Upper lobe of left lung (tissue), 4 donors: ENCODE data around the gene BRCA1.
A peak's percentile ranks its signal among the peaks of the same experiment; 100 is the strongest.

Source experiments
- CTCF ChIP-seq, 6 experiments: fragments of 450-650 bp in 4 of 6; fragments of 200-600 bp in 2 of 6; sonication (generic) in 2 of 6; IDR thresholded peaks; one replicate each; pipeline ENCODE4 v1.5.1; 2016 to 2019; ENCODE audit warnings: antibody characterized with exemption in 6 of 6
- EP300 ChIP-seq, 4 donors: sonication (generic); formaldehyde crosslinking; IDR thresholded peaks; one replicate each; pipeline ENCODE4 v1.5.1; 2017; ENCODE audit warnings: antibody characterized with exemption in 4 of 4, control low read depth in 2 of 4
- POLR2A ChIP-seq, 4 donors: fragments of 450-650 bp; IDR thresholded peaks; one replicate each; pipeline ENCODE4 v1.5.1; 2016 to 2017; ENCODE audit warnings: antibody characterized with exemption in 4 of 4, mild to moderate bottlenecking in 2 of 4
- POLR2AphosphoS5 ChIP-seq, 2 donors: sonication (generic); formaldehyde crosslinking; IDR thresholded peaks; one replicate each; pipeline ENCODE4 v1.5.1; 2017; ENCODE audit warnings: antibody characterized with exemption in 2 of 2

- TF ChIP-seq POLR2A (IDR thresholded peaks at IDR 0.05) (no peak), EP300 (IDR thresholded peaks at IDR 0.05) (peak in 2 of 4 donors; percentile 37 to 71), CTCF (IDR thresholded peaks at IDR 0.05) (no peak), POLR2AphosphoS5 (IDR thresholded peaks at IDR 0.05) (peak; percentile 66 to 75)
Measured at GRCh38 chr17:43020030-43020621, 105.0 kb downstream of the BRCA1 start.
